H1 (cell line): ENCODE results near the gene OR2A14. TPM values are rescaled to one million over a fixed set of nuclear protein-coding genes. Genes with fewer than 3 reads are reported as not detected.

Experiments
- CHD7 ChIP-seq: fragments of 300-600 bp; sonication (generic); IDR thresholded peaks from 2 replicates; pipeline ENCODE4 v1.7.1; 2012; ENCODE audit warnings: low read length, moderate library complexity, mild to moderate bottlenecking, inconsistent platforms; ENCODE audit not compliant: insufficient replicate concordance
- polyA plus RNA-seq, 7 experiments: library from polyadenylated mRNA; depleted of rRNA in 3 of 7; stranded (reverse) in 5 of 7; unstranded in 2 of 7; fragments of >200 nt in 5 of 7; fragments of 200-250 nt in 2 of 7; gene quantifications; 1 replicate in 5 of 7; 2 replicates in 1 of 7; 4 replicates in 1 of 7; pipeline versions ENCODE4 v1.2.1 to v1.2.3, GENCODE V29; 2011 to 2013; ENCODE audit warnings: missing spikeins in 2 of 7, mixed read lengths in 2 of 7
- total RNA-seq: library from RNA; stranded (reverse); fragmentation: NEBNext Ultra II Directional; extraction: Animal tissue kit (Norgen Biotek cat#: 25700); gene quantifications from 2 replicates; pipeline ENCODE4 v1.2.1, GENCODE V29; 2021

Gene OR2A14
- total and polyA plus RNA-seq, 2 of the 8 experiments (the other 6 are each of a cell fraction or from before 2014, with no cell fraction given), result not detected

DNA sequence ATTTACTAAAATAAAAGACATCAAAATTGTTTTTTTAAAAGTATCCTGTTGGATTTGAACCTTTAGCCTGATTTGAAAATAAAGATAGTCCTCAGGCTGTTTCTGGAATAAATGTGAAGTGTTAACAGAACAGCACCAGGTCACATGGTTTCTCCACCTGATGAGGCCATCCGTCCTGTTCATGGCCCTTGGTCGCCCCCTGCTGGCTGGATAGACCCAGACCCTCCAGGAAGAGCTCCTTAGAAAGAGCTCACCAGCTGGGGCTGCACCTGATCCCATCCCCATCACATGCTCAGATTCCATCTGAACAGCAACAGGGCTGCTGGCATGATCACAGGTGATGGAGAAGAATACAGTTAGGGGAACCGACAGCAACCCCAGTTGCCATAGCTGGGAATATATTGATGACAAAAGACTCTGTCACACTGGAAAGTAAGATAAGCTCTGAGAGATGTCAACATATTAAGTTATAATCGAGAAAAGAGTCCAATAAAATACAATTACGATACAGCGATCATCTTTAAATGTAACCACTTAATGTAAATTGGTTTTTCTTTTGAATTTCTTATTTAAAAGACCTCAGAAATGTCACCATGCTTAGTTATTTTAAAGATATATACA, 4.8 kb downstream of the OR2A14 start (continued):
- TF ChIP-seq CHD7, result no peak
